Measurements from ENCODE around the gene SYT1. TPM values are rescaled to one million over a fixed set of nuclear protein-coding genes. Genes with fewer than 3 reads are reported as not detected.

SYT1 gene
- polyA plus RNA-seq, 3 donors: 0.72 TPM; not detected in 2

- no peak overlapping the region for H3K4me3 Mint-ChIP-seq
- Histone ChIP-seq H3K9ac (ENCODE audit: insufficient read depth, low read length, poor library complexity, severe bottlenecking) (no peak overlapping the region), H3K36me3 (replicated peaks in 1 of 2; ENCODE audit: control insufficient read depth in 1 of 2, insufficient read depth in 2 of 2, low read length in 2 of 2) (no peaks in the 10 kb centered on the region), H2AFZ (ENCODE audit: insufficient read depth, low read depth, low read length, poor library complexity, severe bottlenecking) (no peak overlapping the region), H3K4me2 (replicated peaks; ENCODE audit: extremely low read depth, low read length, poor library complexity, severe bottlenecking) (no peak overlapping the region), H3K27ac (ENCODE audit: low read depth in 1 of 2, low read length in 2 of 2) (no peak overlapping the region), H3K4me3 (replicated peaks in 1 of 3; ENCODE audit: low read depth in 2 of 3, low read length in 3 of 3) (no peak overlapping the region), H3K4me1 (ENCODE audit: control insufficient read depth in 1 of 2, insufficient read depth in 2 of 2, low read length in 2 of 2) (no peaks in the 10 kb centered on the region), H4K20me1 (ENCODE audit: insufficient read depth, low read length) (no peaks in the 10 kb centered on the region), H3K9me3 (replicated peaks in 1 of 2; ENCODE audit: control insufficient read depth in 1 of 2, insufficient read depth in 1 of 2, low read length in 2 of 2) (peaks cover 0 to 3% of the 10 kb centered on the region in 2 donors), H3K79me2 (ENCODE audit: insufficient read depth, low read length) (no peaks in the 10 kb centered on the region), H3K27me3 (ENCODE audit: control insufficient read depth in 2 of 2, insufficient read depth in 2 of 2, low read length in 2 of 2) (no peaks in the 10 kb centered on the region)
- peaks cover 0 to 3% (median 2%) of the 10 kb centered on the region in 7 donors for H3K9me3 Mint-ChIP-seq
- H3K27ac Mint-ChIP-seq: no peak overlapping the region
- no peaks in the 10 kb centered on the region for H3K27me3 Mint-ChIP-seq (ENCODE audit: low read depth in 3 of 3)
- 94% methylated on average over 3 of the region's 4 CpGs for WGBS (ENCODE audit: insufficient coverage)
- H3K36me3 Mint-ChIP-seq: no peaks in the 10 kb centered on the region
- intact Hi-C loops (cut with micrococcal nuclease): no loop called here
- no peak for TF ChIP-seq CTCF (IDR thresholded peaks at IDR 0.05)
- no peaks in the 10 kb centered on the region for H3K4me1 Mint-ChIP-seq
- DNase-seq: no peak
These were observed 372.3 kb downstream of the SYT1 start for GRCh38 chr12:79236920-79237319.

- Histone ChIP-seq H3K9me3 (replicated peaks in 1 of 2; ENCODE audit: control insufficient read depth in 1 of 2, insufficient read depth in 1 of 2, low read length in 2 of 2) (peaks cover 0 to 3% of the 10 kb centered on the region in 2 donors), H3K36me3 (replicated peaks in 1 of 2; ENCODE audit: control insufficient read depth in 1 of 2, insufficient read depth in 2 of 2, low read length in 2 of 2) (no peaks in the 10 kb centered on the region), H2AFZ (ENCODE audit: insufficient read depth, low read depth, low read length, poor library complexity, severe bottlenecking) (no peak overlapping the region), H3K79me2 (ENCODE audit: insufficient read depth, low read length) (no peaks in the 10 kb centered on the region), H3K27ac (ENCODE audit: low read depth in 1 of 2, low read length in 2 of 2) (no peak overlapping the region), H4K20me1 (ENCODE audit: insufficient read depth, low read length) (no peaks in the 10 kb centered on the region), H3K27me3 (ENCODE audit: control insufficient read depth in 2 of 2, insufficient read depth in 2 of 2, low read length in 2 of 2) (no peaks in the 10 kb centered on the region), H3K4me2 (replicated peaks; ENCODE audit: extremely low read depth, low read length, poor library complexity, severe bottlenecking) (no peak overlapping the region), H3K4me3 (replicated peaks in 1 of 3; ENCODE audit: low read depth in 2 of 3, low read length in 3 of 3) (no peak overlapping the region), H3K9ac (ENCODE audit: insufficient read depth, low read length, poor library complexity, severe bottlenecking) (no peak overlapping the region), H3K4me1 (ENCODE audit: control insufficient read depth in 1 of 2, insufficient read depth in 2 of 2, low read length in 2 of 2) (no peaks in the 10 kb centered on the region)
- Mint-ChIP-seq H3K4me3 (no peak overlapping the region), H3K27me3 (ENCODE audit: low read depth in 3 of 3) (no peaks in the 10 kb centered on the region), H3K36me3 (no peaks in the 10 kb centered on the region), H3K9me3 (peaks cover 0 to 6% (median 2%) of the 10 kb centered on the region in 7 donors), H3K4me1 (no peaks in the 10 kb centered on the region), H3K27ac (no peak overlapping the region)
- no peak for DNase-seq
- intact Hi-C loops (cut with micrococcal nuclease): no loop called here
- no peak for TF ChIP-seq CTCF (IDR thresholded peaks at IDR 0.05)
- no CpG with 5 or more reads among the region's 3 CpGs for WGBS (ENCODE audit: insufficient coverage)
These were observed 373.7 kb downstream of the SYT1 start for GRCh38 chr12:79238246-79238645.

Measured in CD14-positive monocyte (primary cell).